GM21737 (cell line): Measurements from ENCODE around the gene DTYMK.
"Not testable (repeated sequence)": the region's sequence is repeated elsewhere in the genome, so short reads cannot be mapped to it uniquely, and the experiment has no call there.

Experiments
- ATAC-seq: cut with Tn5 transposase; IDR thresholded peaks from one replicate; pipeline ENCODE4 v1.9.1; 2021; ENCODE audit warnings: mild to moderate bottlenecking, moderate library complexity; ENCODE audit not compliant: unreplicated experiment

DTYMK gene

GRCh38 chr2:241686650-241687425 is at the start of gene DTYMK:
TSS of gene DTYMK (minus strand) at chr2:241686815. CDS start at chr2:241686783, 32 bp downstream.
- ATAC-seq, result peak; percentile 92

- no peak for ATAC-seq
These were observed 49.5 kb upstream of the DTYMK start for GRCh38 chr2:241736111-241736510.

GRCh38 chr2:241734467-241735208 is 48.0 kb upstream of the DTYMK start, which contains the start of gene D2HGDH:
TSS of gene D2HGDH (plus strand) at chr2:241734630. CDS start at chr2:241735225, 595 bp downstream.
- peak; percentile 85 for ATAC-seq

- peak; percentile 25 for ATAC-seq
These were observed 47.5 kb upstream of the DTYMK start for GRCh38 chr2:241734208-241734466.

GRCh38 chr2:241733391-241734207 is 47.0 kb upstream of the DTYMK start:
- no peak for ATAC-seq

- ATAC-seq, result not testable (repeated sequence)
These were observed 46.0 kb upstream of the DTYMK start for GRCh38 chr2:241732513-241733186.

- no peak for ATAC-seq
These were observed 44.2 kb upstream of the DTYMK start for GRCh38 chr2:241730671-241731293.

GRCh38 chr2:241729868-241730267 is 43.3 kb upstream of the DTYMK start:
- no peak for ATAC-seq

GRCh38 chr2:241728627-241729026 is 42.0 kb upstream of the DTYMK start:
- no peak for ATAC-seq

- ATAC-seq, result no peak
These were observed 41.4 kb upstream of the DTYMK start for GRCh38 chr2:241728000-241728399.

GRCh38 chr2:241726459-241726858 is 39.8 kb upstream of the DTYMK start:
- ATAC-seq, result no peak

GRCh38 chr2:241724975-241725870 is 38.6 kb upstream of the DTYMK start:
- no peak for ATAC-seq

- ATAC-seq, result no peak
These were observed 37.8 kb upstream of the DTYMK start for GRCh38 chr2:241724259-241724974.

GRCh38 chr2:241722896-241723454 is 36.4 kb upstream of the DTYMK start:
- no peak for ATAC-seq

GRCh38 chr2:241721852-241722251 is 35.2 kb upstream of the DTYMK start:
- no peak for ATAC-seq

GRCh38 chr2:241720560-241720959 is 33.9 kb upstream of the DTYMK start:
- ATAC-seq, result no peak

- no peak for ATAC-seq
These were observed 33.5 kb upstream of the DTYMK start for GRCh38 chr2:241720099-241720498.

GRCh38 chr2:241719093-241719492 is 32.5 kb upstream of the DTYMK start:
- no peak for ATAC-seq
